SKM-1 treated with dmso at 0.1 percent for 144 hours (cell line): ENCODE data around the gene LGI2.

Source experiments
- DNase-seq: peaks from one replicate; lab custom pipeline; 2025; ENCODE audit not compliant: unreplicated experiment; lab: John Stamatoyannopoulos, UW

The LGI2 gene

GRCh38 chr4:24968278-24968677 is 62.5 kb downstream of the LGI2 start:
- DNase-seq, result no peak

GRCh38 chr4:24967346-24967745 is 63.4 kb downstream of the LGI2 start:
- DNase-seq, result no peak

- no peak for DNase-seq
Observed at GRCh38 chr4:24966076-24966475, 64.7 kb downstream of the LGI2 start.

- no peak for DNase-seq
Observed at GRCh38 chr4:24965627-24966026, 65.1 kb downstream of the LGI2 start.

DNA sequence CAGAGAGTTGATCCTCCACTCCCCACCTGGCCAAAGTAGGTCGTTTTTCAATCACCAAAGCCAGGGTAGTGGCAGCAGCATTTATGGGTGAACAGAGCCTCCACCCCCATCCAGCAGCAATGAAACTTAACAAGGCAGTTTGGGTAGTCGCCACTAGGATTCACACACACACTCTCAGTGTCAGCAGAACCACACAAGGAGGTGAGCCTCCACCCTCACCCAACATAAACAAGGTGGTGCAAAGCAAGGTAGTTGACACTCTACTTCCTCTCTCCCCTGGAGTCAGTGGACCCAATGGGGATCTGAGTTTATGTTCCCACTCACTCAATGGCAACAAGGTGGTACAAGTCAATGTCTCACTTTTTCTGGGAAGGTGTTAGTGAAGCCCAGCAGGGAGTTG is 67.5 kb downstream of the LGI2 start:
- DNase-seq, result no peak

GRCh38 chr4:24957886-24958285 is 72.9 kb downstream of the LGI2 start:
- DNase-seq, result no peak

DNA sequence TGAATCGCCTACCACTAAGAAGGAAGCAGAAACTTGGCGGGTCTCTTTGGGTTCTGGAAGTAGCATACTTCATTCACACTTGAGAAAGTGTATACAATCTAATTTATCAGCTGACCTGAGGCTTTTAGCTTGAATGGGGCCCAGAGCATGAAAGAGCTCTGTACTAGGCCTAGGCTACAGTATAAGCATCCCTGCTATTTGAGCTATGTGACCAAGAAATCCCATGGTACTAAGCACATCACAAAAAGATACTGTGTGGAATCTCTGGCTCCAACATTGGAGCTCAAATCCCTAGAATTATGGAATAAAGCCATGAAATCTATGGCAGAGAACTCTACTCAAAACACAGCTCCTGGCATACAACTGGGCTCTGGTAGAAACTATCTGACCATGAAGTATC is 74.0 kb downstream of the LGI2 start:
- no peak for DNase-seq

GRCh38 chr4:24956091-24956490 is 74.7 kb downstream of the LGI2 start:
- DNase-seq, result no peak

- no peak for DNase-seq
Observed at GRCh38 chr4:24952667-24953066, 78.1 kb downstream of the LGI2 start.

GRCh38 chr4:24949970-24950369 is 80.8 kb downstream of the LGI2 start:
- no peak for DNase-seq
